ENCODE measurements around the gene UCP2. TPM values are rescaled to one million over a fixed set of nuclear protein-coding genes. Genes with fewer than 3 reads are reported as not detected.

UCP2 gene
- total RNA-seq, 1 donor from 2014 or later: 51.3 TPM

- Histone ChIP-seq H3K9me3 (no peaks in the 10 kb centered on the region), H3K36me3 (no peaks in the 10 kb centered on the region), H3K4me1 (no peaks in the 10 kb centered on the region), H3K27me3 (no peaks in the 10 kb centered on the region), H3K27ac (no peak overlapping the region), H3K4me3 (no peak overlapping the region)
- intact Hi-C loops (cut with DNase I): no loop called here
- DNase-seq (ENCODE audit: extremely low spot score in 2 of 2): no peak
- TF ChIP-seq POLR2A (IDR thresholded peaks at IDR 0.05) (no peak), POLR2AphosphoS5 (IDR thresholded peaks at IDR 0.05; ENCODE audit: insufficient read depth in 1 of 2, low read depth in 1 of 2) (no peak), CTCF (IDR thresholded peaks at IDR 0.05) (no peak)
These were observed 28.0 kb upstream of the UCP2 start for GRCh38 chr11:74010306-74011300.

GRCh38 chr11:74009675-74010305, 27.1 kb upstream of the UCP2 start:
- Histone ChIP-seq H3K27me3 (no peaks in the 10 kb centered on the region), H3K36me3 (no peaks in the 10 kb centered on the region), H3K27ac (no peak overlapping the region), H3K9me3 (no peaks in the 10 kb centered on the region), H3K4me3 (no peak overlapping the region), H3K4me1 (no peaks in the 10 kb centered on the region)
- TF ChIP-seq CTCF (IDR thresholded peaks at IDR 0.05): no peak
- TF ChIP-seq POLR2AphosphoS5 (IDR thresholded peaks at IDR 0.05; ENCODE audit: insufficient read depth in 1 of 2, low read depth in 1 of 2): no peak
- no peak for TF ChIP-seq POLR2A (IDR thresholded peaks at IDR 0.05)
- no peak for DNase-seq (ENCODE audit: extremely low spot score in 2 of 2)
- intact Hi-C loops (cut with DNase I): no loop called here

- Histone ChIP-seq H3K27ac (no peak overlapping the region), H3K27me3 (no peaks in the 10 kb centered on the region), H3K4me3 (no peak overlapping the region), H3K36me3 (no peaks in the 10 kb centered on the region), H3K9me3 (no peaks in the 10 kb centered on the region), H3K4me1 (no peaks in the 10 kb centered on the region)
- DNase-seq (ENCODE audit: extremely low spot score in 2 of 2): no peak
- TF ChIP-seq CTCF (IDR thresholded peaks at IDR 0.05): no peak
- TF ChIP-seq POLR2AphosphoS5 (IDR thresholded peaks at IDR 0.05; ENCODE audit: insufficient read depth in 1 of 2, low read depth in 1 of 2): no peak
- no peak for TF ChIP-seq POLR2A (IDR thresholded peaks at IDR 0.05)
- intact Hi-C loops (cut with DNase I): no loop called here
These were observed 26.5 kb upstream of the UCP2 start for GRCh38 chr11:74009230-74009547.

- TF ChIP-seq POLR2AphosphoS5 (IDR thresholded peaks at IDR 0.05; ENCODE audit: insufficient read depth in 1 of 2, low read depth in 1 of 2): no peak
- TF ChIP-seq CTCF (IDR thresholded peaks at IDR 0.05): no peak
- no peak for TF ChIP-seq POLR2A (IDR thresholded peaks at IDR 0.05)
- DNase-seq (ENCODE audit: extremely low spot score in 2 of 2): no peak
- intact Hi-C loops (cut with DNase I): no loop called here
- no peaks in the 10 kb centered on the region for H3K9me3 ChIP-seq
- no peak within 1 kb of the TSS for H3K4me3 ChIP-seq
- no peaks in the 10 kb centered on the region for H3K27me3 ChIP-seq
- no peak within 1 kb of the TSS for H3K27ac ChIP-seq
- H3K36me3 ChIP-seq: peaks cover 0 to 5% of the 10 kb centered on the region in 2 donors
- no peaks in the 10 kb centered on the region for H3K4me1 ChIP-seq
These were observed 26.0 kb upstream of the UCP2 start, which contains the start of gene UCP3 for GRCh38 chr11:74008373-74009229. UCP3 (minus strand) TSS chr11:74009085; CDS start chr11:74007042, 2,043 bp downstream.
